ENCODE data around the gene DOCK8.

The DOCK8 gene

DNA sequence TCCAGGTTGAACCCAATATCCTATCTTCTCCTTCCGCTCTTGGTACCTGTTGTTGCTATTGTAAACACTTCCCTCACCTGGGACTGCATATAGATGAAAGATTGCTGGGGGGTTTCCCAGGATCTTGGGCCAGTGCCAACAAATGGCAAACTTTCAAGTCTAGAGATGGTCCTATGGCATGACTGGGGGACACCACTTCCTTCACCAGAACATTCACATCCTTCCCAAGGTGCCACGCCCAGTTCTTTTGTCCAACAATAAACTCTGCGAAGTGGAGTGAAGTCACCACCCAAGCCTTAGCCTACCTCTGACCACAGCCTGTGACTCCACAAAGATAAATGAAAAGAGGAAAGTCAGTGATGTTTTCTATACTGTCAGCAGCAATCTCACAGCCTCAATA, 34.4 kb downstream of the DOCK8 start:
- TF ChIP-seq, protein P1, sequence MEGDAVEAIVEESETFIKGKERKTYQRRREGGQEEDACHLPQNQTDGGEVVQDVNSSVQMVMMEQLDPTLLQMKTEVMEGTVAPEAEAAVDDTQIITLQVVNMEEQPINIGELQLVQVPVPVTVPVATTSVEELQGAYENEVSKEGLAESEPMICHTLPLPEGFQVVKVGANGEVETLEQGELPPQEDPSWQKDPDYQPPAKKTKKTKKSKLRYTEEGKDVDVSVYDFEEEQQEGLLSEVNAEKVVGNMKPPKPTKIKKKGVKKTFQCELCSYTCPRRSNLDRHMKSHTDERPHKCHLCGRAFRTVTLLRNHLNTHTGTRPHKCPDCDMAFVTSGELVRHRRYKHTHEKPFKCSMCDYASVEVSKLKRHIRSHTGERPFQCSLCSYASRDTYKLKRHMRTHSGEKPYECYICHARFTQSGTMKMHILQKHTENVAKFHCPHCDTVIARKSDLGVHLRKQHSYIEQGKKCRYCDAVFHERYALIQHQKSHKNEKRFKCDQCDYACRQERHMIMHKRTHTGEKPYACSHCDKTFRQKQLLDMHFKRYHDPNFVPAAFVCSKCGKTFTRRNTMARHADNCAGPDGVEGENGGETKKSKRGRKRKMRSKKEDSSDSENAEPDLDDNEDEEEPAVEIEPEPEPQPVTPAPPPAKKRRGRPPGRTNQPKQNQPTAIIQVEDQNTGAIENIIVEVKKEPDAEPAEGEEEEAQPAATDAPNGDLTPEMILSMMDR (IDR thresholded peaks at IDR 0.05; ENCODE audit: low read depth, low read length, missing control alignments): no peak
- H3K4me3 ChIP-seq (replicated peaks; ENCODE audit: low read depth, low read length): no peak overlapping the region
- no peak for DNase-seq (ENCODE audit: extremely low read depth, low read depth)

DNA sequence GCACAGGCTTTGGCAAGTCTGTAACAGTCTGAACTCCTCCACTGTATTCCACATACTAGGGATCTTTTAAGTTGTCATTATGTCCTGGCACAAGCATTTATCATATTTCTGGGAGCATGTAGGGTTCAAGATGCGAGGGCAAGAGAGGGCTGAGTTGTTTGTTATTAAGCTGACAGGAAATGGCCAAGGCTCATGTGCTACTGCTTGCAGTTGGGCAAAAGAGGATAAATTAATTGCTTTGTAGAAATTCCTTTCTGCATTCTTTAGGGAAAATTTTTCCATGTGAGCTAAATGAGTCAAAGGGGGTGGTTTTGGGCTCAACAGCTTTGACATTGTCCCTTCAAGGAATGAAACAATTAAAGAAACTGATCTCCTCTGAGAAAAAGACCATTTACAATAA, 35.4 kb downstream of the DOCK8 start:
- no peak overlapping the region for H3K4me3 ChIP-seq (replicated peaks; ENCODE audit: low read depth, low read length)
- TF ChIP-seq, protein P1 (IDR thresholded peaks at IDR 0.05; ENCODE audit: low read depth, low read length, missing control alignments): no peak
- DNase-seq (ENCODE audit: extremely low read depth, low read depth): no peak

DNA sequence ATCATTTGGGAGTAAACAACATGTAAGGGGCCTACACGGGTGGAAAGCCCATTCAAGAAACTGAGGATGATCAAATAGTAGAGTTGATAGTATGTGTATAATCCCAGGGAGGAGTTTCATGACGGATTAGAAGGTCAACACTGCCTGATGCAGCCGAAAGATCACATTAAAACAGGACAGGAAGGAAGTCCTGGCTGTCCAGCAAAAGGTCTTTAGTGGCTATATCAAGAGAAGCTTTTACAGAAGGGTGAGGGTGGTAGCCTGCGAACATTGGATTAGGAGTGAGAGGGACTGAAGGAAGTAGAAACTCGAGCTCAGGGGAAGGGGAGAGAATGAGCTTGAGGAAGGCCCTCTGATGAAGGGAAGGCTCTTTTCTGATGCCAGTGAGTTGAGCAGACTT, 36.0 kb downstream of the DOCK8 start:
- TF ChIP-seq, protein P1 (IDR thresholded peaks at IDR 0.05; ENCODE audit: low read depth, low read length, missing control alignments): no peak
- DNase-seq (ENCODE audit: extremely low read depth, low read depth): no peak
- H3K4me3 ChIP-seq (replicated peaks; ENCODE audit: low read depth, low read length): no peak overlapping the region

DNA sequence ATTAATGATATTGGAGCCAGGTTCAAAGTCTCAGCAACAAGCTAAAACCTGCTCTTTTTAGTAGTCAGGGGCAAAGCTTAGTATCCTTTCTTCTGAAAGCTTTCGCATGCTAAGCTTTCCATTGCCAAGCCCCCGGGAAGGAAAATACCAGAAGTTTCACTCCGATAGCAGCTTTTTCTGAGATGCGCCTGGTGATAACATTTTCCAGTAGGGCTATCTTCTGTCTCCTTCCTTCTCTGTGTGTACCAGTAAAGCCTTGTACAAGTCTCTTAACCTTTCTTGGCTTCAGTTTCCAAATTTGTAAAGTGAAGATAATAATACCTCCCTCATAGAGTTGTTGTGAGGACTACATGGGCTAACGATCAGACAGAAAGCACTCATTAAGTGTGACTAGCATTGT, 36.7 kb downstream of the DOCK8 start:
- H3K4me3 ChIP-seq (replicated peaks; ENCODE audit: low read depth, low read length): no peak overlapping the region
- TF ChIP-seq, protein P1 (IDR thresholded peaks at IDR 0.05; ENCODE audit: low read depth, low read length, missing control alignments): no peak
- DNase-seq (ENCODE audit: extremely low read depth, low read depth): no peak

DNA sequence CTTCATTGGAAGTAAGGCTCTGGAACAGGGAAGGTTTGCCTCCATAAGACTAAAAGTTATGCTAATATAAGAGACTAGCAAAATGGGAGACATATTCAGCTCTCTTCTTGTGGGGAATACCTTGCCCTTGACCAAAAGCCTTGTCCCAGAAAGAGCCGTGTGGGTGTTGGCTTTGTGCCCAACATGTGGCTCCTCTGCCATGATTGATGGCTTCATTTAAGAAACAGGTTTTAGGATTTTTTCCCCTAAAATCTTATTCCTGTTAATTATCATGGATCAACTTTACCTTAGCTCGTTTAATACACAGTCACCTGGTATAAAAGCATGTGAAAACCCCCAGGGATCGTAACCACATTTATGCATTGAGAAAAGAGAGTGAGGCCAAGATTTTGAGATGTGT, 38.9 kb downstream of the DOCK8 start:
- H3K4me3 ChIP-seq (replicated peaks; ENCODE audit: low read depth, low read length): no peak overlapping the region
- TF ChIP-seq, protein P1 (IDR thresholded peaks at IDR 0.05; ENCODE audit: low read depth, low read length, missing control alignments): no peak

DNA sequence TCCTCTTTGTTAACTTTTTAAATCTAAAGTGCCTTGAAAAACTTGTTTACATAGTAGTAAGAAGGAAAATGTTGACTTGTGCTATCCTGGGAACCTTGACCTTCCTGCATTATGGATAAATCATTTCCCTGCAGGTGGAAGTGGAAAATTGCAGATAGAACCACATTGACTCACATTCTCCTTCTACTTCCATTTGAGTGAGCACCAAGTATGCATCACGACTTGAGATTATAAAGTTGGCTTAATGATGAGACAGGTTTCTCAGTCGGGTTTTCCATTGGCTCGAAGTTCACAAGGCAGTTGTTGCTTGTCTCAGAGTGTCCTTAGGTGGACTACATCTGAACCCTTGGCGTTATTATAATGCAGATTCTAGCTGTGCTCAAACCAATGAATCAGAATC, 39.9 kb downstream of the DOCK8 start:
- no peak overlapping the region for H3K4me3 ChIP-seq (replicated peaks; ENCODE audit: low read depth, low read length)
- no peak for DNase-seq (ENCODE audit: extremely low read depth, low read depth)
- TF ChIP-seq, protein P1 (IDR thresholded peaks at IDR 0.05; ENCODE audit: low read depth, low read length, missing control alignments): no peak

More for the DNA sequence above, 38.9 kb downstream of the DOCK8 start:
- DNase-seq (ENCODE audit: extremely low read depth, low read depth): no peak

DNA sequence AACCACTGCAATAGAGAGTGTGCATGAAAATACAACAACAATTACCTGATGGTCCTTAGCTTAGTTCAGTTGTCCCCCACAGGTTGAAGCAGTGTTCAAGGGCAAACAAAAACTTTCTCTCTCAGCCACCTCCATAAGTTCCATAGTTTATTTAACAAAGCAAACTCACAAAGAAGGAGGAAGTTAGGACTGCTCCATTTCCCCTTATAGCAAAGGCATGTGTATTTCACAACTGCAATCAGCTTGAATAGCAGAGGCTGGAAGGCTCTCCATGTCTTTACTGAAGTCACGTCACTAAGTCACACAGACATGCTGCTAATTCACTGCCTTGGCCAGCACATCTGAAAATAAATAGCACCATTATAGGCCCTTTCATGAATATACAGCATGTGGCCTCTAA, 43.3 kb downstream of the DOCK8 start:
- TF ChIP-seq, protein P1 (IDR thresholded peaks at IDR 0.05; ENCODE audit: low read depth, low read length, missing control alignments): no peak
- no peak for DNase-seq (ENCODE audit: extremely low read depth, low read depth)
- H3K4me3 ChIP-seq (replicated peaks; ENCODE audit: low read depth, low read length): no peak overlapping the region
